Panc1 (cell line): ENCODE results near the gene SRMS. TPM values are rescaled to one million over a fixed set of nuclear protein-coding genes. Genes with fewer than 3 reads are reported as not detected.

Experiments used
- ATAC-seq: fragments of 200-7000 bp; cut with Tn5 transposase; 2 replicates; pipeline ENCODE4 v1.9.1; 2020; ENCODE audit warnings: mild to moderate bottlenecking, moderate library complexity
- BruUV-seq: library from RNA; stranded (reverse); fragments of 400-500 nt; replicated peaks from 2 replicates; lab custom pipeline; 2021; lab: Mats Ljungman, UMichigan
- CTCF ChIA-PET: fragments of 300-600 bp; sonication (Branson Sonifier 250); formaldehyde crosslinking; loops from one replicate; lab custom pipeline; 2022; ENCODE audit warnings: antibody characterized with exemption; lab: Charles Lee
- POLR2A ChIA-PET: fragments of 300-600 bp; sonication (Branson Sonifier 250); formaldehyde crosslinking; loops from one replicate; lab custom pipeline; 2022; ENCODE audit warnings: antibody characterized with exemption; lab: Charles Lee
- DNase-seq: peaks from one replicate; pipeline ENCODE4 v3.0.0-alpha.2; 2010; ENCODE audit warnings: low read depth, low spot score
- H3K27ac ChIP-seq: 2 replicates; pipeline ENCODE4 v1.5.1; 2011; ENCODE audit warnings: mild to moderate bottlenecking, low read length, inconsistent platforms
- H3K27me3 ChIP-seq: fragments of 200-500 bp; sonication (Bioruptor generic); 2 replicates; pipeline ENCODE4 v1.6.0; 2014; ENCODE audit warnings: low read length, inconsistent platforms; ENCODE audit not compliant: control insufficient read depth, insufficient read depth
- H3K36me3 ChIP-seq: fragments of 200-500 bp; sonication (Bioruptor generic); 2 replicates; pipeline ENCODE4 v1.5.1; 2014; ENCODE audit warnings: inconsistent platforms, mild to moderate bottlenecking, low read length, moderate library complexity; ENCODE audit not compliant: control insufficient read depth, insufficient read depth
- H3K4me1 ChIP-seq: 2 replicates; pipeline ENCODE4 v1.5.1; 2011; ENCODE audit warnings: inconsistent platforms, mild to moderate bottlenecking, low read length, moderate library complexity; ENCODE audit not compliant: control insufficient read depth, insufficient read depth
- H3K4me3 ChIP-seq, 2 experiments: 2 replicates each; pipeline ENCODE4 v1.5.1; 2011 to 2012; ENCODE audit warnings: low read depth in 2 of 2, low read length in 2 of 2, mild to moderate bottlenecking in 2 of 2, inconsistent platforms in 1 of 2, moderate library complexity in 1 of 2
- H3K9me3 ChIP-seq: fragments of 200-500 bp; sonication (Bioruptor generic); 2 replicates; pipeline ENCODE4 v1.5.1; 2014; ENCODE audit warnings: low read depth, mild to moderate bottlenecking, inconsistent platforms, low read length, moderate library complexity; ENCODE audit not compliant: control insufficient read depth, insufficient read depth
- POLR2AphosphoS5 ChIP-seq: IDR thresholded peaks from 2 replicates; pipeline ENCODE4 v1.6.1; 2012; ENCODE audit warnings: mild to moderate bottlenecking, low read depth, low read length, moderate library complexity
- SIN3A ChIP-seq: IDR thresholded peaks from 2 replicates; pipeline ENCODE4 v1.6.1; 2012; ENCODE audit warnings: low read depth, mild to moderate bottlenecking, low read length, moderate library complexity, borderline replicate concordance; ENCODE audit not compliant: insufficient read depth
- TCF7L2 ChIP-seq: IDR thresholded peaks from 2 replicates; pipeline ENCODE4 v1.6.1; 2011; ENCODE audit warnings: mild to moderate bottlenecking, low read depth, low read length, inconsistent platforms
- in situ Hi-C: cut with HindIII; loops from 2 replicates; pipeline ENCODE4 v1.10.0; 2016; ENCODE audit warnings: low sequenced_read_pairs, low pct_unique_long_range_greater_than_20kb
- intact Hi-C: fragments of 100-400 bp; cut with micrococcal nuclease; formaldehyde crosslinking; loops from one replicate; pipeline ENCODE4 v1.10.0; 2022; ENCODE audit not compliant: unreplicated experiment
- total RNA-seq: library from RNA; stranded (reverse); gene quantifications from one replicate; pipeline ENCODE4 v1.2.1, GENCODE V29; 2021; ENCODE audit not compliant: unreplicated experiment
- TF ChIP-seq, protein P1 (sequence below), 2 experiments: IDR thresholded peaks; 2 replicates each; pipeline ENCODE4 v1.6.1; 2011 to 2012; ENCODE audit warnings: low read depth in 2 of 2, control low read depth in 1 of 2, low read length in 1 of 2, mild to moderate bottlenecking in 1 of 2, moderate library complexity in 1 of 2; ENCODE audit not compliant: insufficient read depth in 1 of 2
- TF ChIP-seq, protein P2 (sequence below): fragments of 450-650 bp; IDR thresholded peaks from 2 replicates; pipeline ENCODE4 v1.5.1; 2017; ENCODE audit warnings: mild to moderate bottlenecking

SRMS gene
- total RNA-seq, 1 experiment from 2014 or later: not detected

DNA sequence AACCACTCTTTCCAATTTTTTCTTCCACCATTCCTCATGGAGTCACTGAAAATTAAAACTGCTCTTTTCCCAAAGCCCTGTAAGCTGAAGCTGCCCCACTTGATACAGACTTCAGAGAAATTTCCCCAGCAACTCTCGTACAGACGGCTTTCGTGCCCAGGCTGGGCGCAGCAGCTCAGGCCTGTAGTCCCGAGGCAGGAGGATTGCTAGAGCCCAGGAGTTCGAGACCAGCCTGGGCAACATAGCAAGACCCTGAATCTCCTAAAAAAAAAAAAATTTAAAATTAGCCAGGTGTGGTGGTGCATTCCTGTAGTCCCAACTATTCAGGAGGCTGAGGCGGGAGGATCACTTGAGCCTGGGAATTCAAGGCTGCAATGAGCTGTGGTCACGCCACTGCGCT is 20.4 kb downstream of the SRMS start:
- POLR2A ChIA-PET: interaction anchor here (0.7 kb wide), 1 partner anchor 19 kb away, joined by 4 read pairs; no protein-coding TSS in a partner anchor
- Histone ChIP-seq H3K4me3 (no peak overlapping the region), H3K4me1 (no peaks in the 10 kb centered on the region; the same call in 1 of the 2 replicates), H3K9me3 (no peaks in the 10 kb centered on the region), H3K36me3 (no peaks in the 10 kb centered on the region), H3K27ac (no peak overlapping the region), H3K27me3 (no peaks in the 10 kb centered on the region)
- TF ChIP-seq, protein P1, sequence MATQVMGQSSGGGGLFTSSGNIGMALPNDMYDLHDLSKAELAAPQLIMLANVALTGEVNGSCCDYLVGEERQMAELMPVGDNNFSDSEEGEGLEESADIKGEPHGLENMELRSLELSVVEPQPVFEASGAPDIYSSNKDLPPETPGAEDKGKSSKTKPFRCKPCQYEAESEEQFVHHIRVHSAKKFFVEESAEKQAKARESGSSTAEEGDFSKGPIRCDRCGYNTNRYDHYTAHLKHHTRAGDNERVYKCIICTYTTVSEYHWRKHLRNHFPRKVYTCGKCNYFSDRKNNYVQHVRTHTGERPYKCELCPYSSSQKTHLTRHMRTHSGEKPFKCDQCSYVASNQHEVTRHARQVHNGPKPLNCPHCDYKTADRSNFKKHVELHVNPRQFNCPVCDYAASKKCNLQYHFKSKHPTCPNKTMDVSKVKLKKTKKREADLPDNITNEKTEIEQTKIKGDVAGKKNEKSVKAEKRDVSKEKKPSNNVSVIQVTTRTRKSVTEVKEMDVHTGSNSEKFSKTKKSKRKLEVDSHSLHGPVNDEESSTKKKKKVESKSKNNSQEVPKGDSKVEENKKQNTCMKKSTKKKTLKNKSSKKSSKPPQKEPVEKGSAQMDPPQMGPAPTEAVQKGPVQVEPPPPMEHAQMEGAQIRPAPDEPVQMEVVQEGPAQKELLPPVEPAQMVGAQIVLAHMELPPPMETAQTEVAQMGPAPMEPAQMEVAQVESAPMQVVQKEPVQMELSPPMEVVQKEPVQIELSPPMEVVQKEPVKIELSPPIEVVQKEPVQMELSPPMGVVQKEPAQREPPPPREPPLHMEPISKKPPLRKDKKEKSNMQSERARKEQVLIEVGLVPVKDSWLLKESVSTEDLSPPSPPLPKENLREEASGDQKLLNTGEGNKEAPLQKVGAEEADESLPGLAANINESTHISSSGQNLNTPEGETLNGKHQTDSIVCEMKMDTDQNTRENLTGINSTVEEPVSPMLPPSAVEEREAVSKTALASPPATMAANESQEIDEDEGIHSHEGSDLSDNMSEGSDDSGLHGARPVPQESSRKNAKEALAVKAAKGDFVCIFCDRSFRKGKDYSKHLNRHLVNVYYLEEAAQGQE (IDR thresholded peaks at IDR 0.05; ENCODE audit: insufficient read depth in 1 of 2, low read depth in 2 of 2, low read length in 1 of 2): no peak
- TF ChIP-seq SIN3A: no peak
- TF ChIP-seq POLR2AphosphoS5: 0 out of 2 replicates have a peak, but pooled peaks have one; percentile 11
- in situ Hi-C loops: no loop called here
- CTCF ChIA-PET: interaction anchor here (0.6 kb wide), 1 partner anchor 62 kb away, joined by 3 read pairs; no protein-coding TSS in a partner anchor
- BruUV-seq: no TSS peak
- no peak for ATAC-seq
- intact Hi-C loops: no loop called here
- no peak for DNase-seq

GRCh38 chr20:63525971-63526370 is 21.6 kb downstream of the SRMS start:
- Histone ChIP-seq H3K4me1 (peaks cover 3% of the 10 kb centered on the region; the same call in 1 of the 2 replicates), H3K4me3 (no peak overlapping the region), H3K36me3 (peaks cover 4% of the 10 kb centered on the region; the same call in 1 of the 2 replicates), H3K27me3 (no peaks in the 10 kb centered on the region), H3K9me3 (no peaks in the 10 kb centered on the region), H3K27ac (no peak overlapping the region)
- POLR2A ChIA-PET: no interaction called here
- intact Hi-C loops (no loop called here), in situ Hi-C loops (no loop called here)
- CTCF ChIA-PET: no interaction called here
- ATAC-seq (no peak), DNase-seq (no peak)
- TF ChIP-seq, protein P2, sequence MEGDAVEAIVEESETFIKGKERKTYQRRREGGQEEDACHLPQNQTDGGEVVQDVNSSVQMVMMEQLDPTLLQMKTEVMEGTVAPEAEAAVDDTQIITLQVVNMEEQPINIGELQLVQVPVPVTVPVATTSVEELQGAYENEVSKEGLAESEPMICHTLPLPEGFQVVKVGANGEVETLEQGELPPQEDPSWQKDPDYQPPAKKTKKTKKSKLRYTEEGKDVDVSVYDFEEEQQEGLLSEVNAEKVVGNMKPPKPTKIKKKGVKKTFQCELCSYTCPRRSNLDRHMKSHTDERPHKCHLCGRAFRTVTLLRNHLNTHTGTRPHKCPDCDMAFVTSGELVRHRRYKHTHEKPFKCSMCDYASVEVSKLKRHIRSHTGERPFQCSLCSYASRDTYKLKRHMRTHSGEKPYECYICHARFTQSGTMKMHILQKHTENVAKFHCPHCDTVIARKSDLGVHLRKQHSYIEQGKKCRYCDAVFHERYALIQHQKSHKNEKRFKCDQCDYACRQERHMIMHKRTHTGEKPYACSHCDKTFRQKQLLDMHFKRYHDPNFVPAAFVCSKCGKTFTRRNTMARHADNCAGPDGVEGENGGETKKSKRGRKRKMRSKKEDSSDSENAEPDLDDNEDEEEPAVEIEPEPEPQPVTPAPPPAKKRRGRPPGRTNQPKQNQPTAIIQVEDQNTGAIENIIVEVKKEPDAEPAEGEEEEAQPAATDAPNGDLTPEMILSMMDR: no peak
- TF ChIP-seq POLR2AphosphoS5: 0 out of 2 replicates have a peak, but pooled peaks have one; percentile 11
- no peak for TF ChIP-seq TCF7L2
- TF ChIP-seq SIN3A: no peak
- TF ChIP-seq, protein P1 (IDR thresholded peaks at IDR 0.05; ENCODE audit: insufficient read depth in 1 of 2, low read depth in 2 of 2, low read length in 1 of 2): no peak
- no TSS peak for BruUV-seq
